Esophagus (tissue), 2 donors: ENCODE results near the gene ZKSCAN3. TPM values are rescaled to one million over a fixed set of nuclear protein-coding genes. Genes with fewer than 3 reads are reported as not detected.
"Not testable (repeated sequence)": the region's sequence is repeated elsewhere in the genome, so short reads cannot be mapped to it uniquely, and the experiment has no call there.

Source experiments
- H3K27ac ChIP-seq, 2 donors: one replicate each; pipeline ENCODE4 v1.5.1; 2013; ENCODE audit warnings: low read depth in 2 of 2, mild to moderate bottlenecking in 2 of 2, inconsistent platforms in 1 of 2, low read length in 1 of 2, moderate library complexity in 1 of 2
- H3K27me3 ChIP-seq, 2 donors: one replicate each; pipeline ENCODE4 v1.6.1; 2013; ENCODE audit warnings: low read length in 2 of 2, control low read depth in 1 of 2, mild to moderate bottlenecking in 1 of 2; ENCODE audit not compliant: insufficient read depth in 2 of 2, control insufficient read depth in 1 of 2
- H3K36me3 ChIP-seq, 2 donors: one replicate each; pipeline ENCODE4 v1.6.1; 2013; ENCODE audit warnings: low read length in 1 of 2; ENCODE audit not compliant: control insufficient read depth in 2 of 2, insufficient read depth in 2 of 2
- H3K4me1 ChIP-seq, 2 donors: one replicate each; pipeline ENCODE4 v1.6.1; 2013; ENCODE audit warnings: low read length in 1 of 2; ENCODE audit not compliant: control insufficient read depth in 2 of 2, insufficient read depth in 2 of 2
- H3K4me3 ChIP-seq, 2 donors: one replicate each; pipeline ENCODE4 v1.5.1; 2013; ENCODE audit warnings: low read length in 2 of 2, mild to moderate bottlenecking in 2 of 2, low read depth in 1 of 2, moderate library complexity in 1 of 2
- H3K9me3 ChIP-seq, 2 donors: one replicate each; pipeline ENCODE4 v1.6.1; 2013; ENCODE audit warnings: mild to moderate bottlenecking in 2 of 2, low read depth in 1 of 2, low read length in 1 of 2, moderate library complexity in 1 of 2; ENCODE audit not compliant: control insufficient read depth in 2 of 2, insufficient read depth in 1 of 2
- WGBS, 2 donors: extraction: QIAGEN DNeasy Blood & Tissue Kit; methylation state at CpG; one replicate each; pipeline ENCODE4 v1.1.7; 2013; 5-methylcytosine and 5-hydroxymethylcytosine counted together
- polyA plus RNA-seq, 2 donors: library from polyadenylated mRNA; stranded (reverse); fragments of 200-250 nt; gene quantifications; one replicate each; pipeline ENCODE4 v1.2.3, GENCODE V29; 2013
- donor health status: healthy with polysubstance abuse.
- donor health status: Bipolar disorder and iron deficiency.

ZKSCAN3 gene
- 1 to 10 TPM in 1 of 2 donors, under 1 TPM in 1; 0.84 to 1.3 TPM for polyA plus RNA-seq

DNA sequence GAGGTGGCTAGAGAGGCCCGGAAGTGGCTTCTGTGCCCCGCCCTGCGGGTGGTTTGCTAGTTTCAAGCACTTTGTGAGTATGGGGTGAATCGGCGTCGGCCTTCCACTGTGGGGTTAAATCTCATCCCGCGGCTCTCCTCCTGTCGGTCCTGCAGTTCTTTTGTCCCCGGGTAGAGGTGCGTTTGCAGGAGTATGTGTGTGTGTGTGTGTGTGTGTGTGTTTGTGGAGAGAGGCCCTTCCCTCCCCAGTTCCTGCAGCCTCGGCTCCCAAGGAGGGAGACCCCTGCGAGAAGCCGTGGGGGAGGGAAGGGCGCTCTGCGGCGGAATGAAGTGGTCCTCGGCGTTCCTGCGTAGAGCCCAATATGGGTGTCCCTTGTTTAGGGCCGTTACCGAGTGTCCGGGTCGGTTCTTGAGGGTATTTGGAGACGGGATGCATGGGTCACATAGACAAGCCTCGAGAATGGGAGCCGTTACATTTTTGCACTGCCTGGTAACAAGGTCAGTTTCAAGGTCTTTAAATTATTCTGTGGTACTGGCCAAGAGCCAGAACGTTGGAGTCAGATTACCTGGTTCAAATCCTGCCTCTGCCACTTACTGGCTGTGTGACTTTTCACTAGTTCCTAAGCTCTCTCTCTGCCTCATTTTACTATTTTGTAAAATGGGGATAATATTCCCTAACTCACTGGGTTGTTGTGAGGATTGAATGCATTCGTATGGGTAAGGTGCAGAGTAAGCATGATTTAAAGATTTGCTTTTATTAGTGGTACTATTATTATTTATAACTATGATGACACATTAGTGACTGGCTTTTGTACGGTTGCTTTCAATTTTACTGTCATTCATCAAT, at the start of gene ZKSCAN3:
TSS of gene ZKSCAN3 (plus strand) at position 56 of the 846 bp plus-strand sequence. CDS start 9,640 bp downstream, outside the sequence.
- peaks cover 0 to 6% of the 10 kb centered on the region in 2 donors for H3K4me1 ChIP-seq
- H3K27ac ChIP-seq, result peak within 1 kb of the TSS; percentile 83 to 90
- 1% methylated on average over 30 of the region's 30 CpGs for WGBS, 2 donors

DNA sequence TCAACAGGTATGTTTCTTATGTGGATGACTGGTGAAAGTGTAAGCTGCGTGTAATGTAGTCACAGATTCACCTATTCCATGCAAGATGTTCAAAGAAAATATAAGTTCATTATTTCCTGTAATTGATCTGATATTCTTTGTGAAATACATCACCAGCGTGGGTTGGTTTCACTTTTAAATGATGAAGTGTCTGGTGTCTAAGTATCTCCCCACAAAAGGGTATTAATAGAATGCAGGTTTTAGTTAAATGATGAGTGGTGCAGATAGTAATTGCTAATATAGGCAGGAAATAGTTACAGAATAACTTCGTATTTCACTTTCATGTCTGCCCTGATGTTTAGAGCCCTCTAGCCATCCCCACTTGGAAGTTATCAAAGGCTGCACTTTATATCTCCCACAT, 46.2 kb upstream of the ZKSCAN3 start:
- WGBS, 2 donors, result 79 to 84% methylated on average over 3 of the region's 3 CpGs
- H3K4me3 ChIP-seq, result no peak overlapping the region
- H3K4me1 ChIP-seq, result no peaks in the 10 kb centered on the region

More for the DNA sequence above, at the start of gene ZKSCAN3:
- Histone ChIP-seq H3K27me3 (no peaks in the 10 kb centered on the region), H3K4me3 (peak within 1 kb of the TSS; percentile 71 to 99), H3K9me3 (no peaks in the 10 kb centered on the region), H3K36me3 (no peaks in the 10 kb centered on the region)

DNA sequence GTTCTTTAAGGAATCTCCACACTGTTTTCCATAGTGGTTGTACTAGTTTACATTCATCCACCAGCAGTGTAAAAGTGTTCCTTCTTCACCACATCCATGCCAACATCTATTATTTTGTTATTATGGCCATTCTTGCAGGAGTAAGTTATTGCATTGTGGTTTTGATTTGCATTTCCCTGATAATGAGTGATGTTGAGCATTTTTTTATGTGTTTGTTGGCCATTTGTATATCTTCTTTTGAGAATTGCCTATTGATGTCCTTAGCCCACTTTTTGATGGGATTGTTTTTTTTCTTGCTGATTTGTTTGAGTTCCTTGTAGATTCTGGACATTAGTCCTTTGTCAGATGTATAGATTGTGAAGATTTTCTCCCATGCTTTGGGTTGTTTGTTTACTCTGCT, 43.4 kb upstream of the ZKSCAN3 start:
- H3K27me3 ChIP-seq, H3K36me3 ChIP-seq, H3K4me3 ChIP-seq, H3K27ac ChIP-seq, H3K4me1 ChIP-seq, H3K9me3 ChIP-seq: not testable (repeated sequence)

More for the DNA sequence above, 46.2 kb upstream of the ZKSCAN3 start:
- Histone ChIP-seq H3K36me3 (no peaks in the 10 kb centered on the region), H3K9me3 (no peaks in the 10 kb centered on the region), H3K27me3 (no peaks in the 10 kb centered on the region), H3K27ac (no peak overlapping the region)

DNA sequence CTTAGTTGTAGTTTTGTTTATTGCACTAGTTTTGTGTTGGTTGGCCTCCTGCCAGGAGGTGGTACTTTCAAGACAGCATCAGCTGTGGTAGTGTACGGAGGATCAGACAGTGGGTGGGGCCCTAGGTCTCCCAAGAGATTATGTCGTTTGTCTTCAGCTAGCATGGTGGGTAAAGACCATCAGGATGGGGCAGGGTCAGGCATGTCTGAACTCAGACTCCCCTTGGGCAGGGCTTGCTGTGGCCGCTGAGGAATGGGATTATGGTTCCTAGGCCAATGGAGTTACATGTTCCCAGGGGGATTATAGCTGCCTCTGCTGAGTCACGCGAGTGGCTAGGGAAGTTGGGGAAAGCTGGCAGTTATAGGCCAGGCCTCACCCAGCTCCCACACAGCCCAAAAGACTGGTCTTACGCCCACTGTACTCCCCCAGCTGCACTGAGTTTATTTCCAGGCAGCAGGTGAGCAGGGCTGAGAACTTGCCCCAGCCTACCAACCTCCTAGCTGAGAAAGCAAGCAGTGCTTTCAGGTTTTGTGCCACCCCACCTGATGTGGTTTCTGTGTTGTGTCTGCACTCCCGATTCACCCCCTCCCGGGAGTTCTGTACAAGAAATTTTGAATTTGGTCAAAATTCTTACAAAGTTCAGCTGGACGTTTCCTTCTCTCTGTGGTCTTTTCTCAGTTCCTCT, 38.5 kb upstream of the ZKSCAN3 start:
- H3K4me1 ChIP-seq, result no peaks in the 10 kb centered on the region

DNA sequence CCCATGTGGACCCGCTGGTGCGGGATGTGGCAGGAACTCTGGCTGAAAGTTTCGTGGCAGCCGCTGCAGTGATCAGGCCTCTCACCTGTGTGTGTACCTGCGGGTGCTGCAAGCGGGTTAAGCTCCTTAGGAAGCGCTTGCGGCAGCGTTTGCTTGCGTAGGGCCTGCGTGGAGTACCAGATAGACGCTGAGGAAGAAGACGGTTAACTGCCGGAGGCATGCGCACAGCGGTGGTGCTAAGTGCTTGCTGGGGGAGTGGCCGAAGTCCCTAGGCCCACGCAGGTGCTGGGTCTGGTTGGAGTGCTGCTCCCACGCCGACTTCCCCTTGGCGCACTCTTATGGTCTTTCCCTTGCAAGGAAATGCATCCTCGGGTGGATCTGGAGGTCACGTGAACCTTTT, 36.8 kb upstream of the ZKSCAN3 start:
- Histone ChIP-seq H3K4me1 (no peaks in the 10 kb centered on the region), H3K36me3 (peaks cover 0 to 3% of the 10 kb centered on the region in 2 donors), H3K9me3 (peaks cover 0 to 5% of the 10 kb centered on the region in 2 donors), H3K27me3 (no peaks in the 10 kb centered on the region), H3K27ac (no peak overlapping the region), H3K4me3 (no peak overlapping the region)
- 86 to 88% methylated on average over 23 of the region's 23 CpGs for WGBS, 2 donors

More for the DNA sequence above, 38.5 kb upstream of the ZKSCAN3 start:
- no peak overlapping the region for H3K27ac ChIP-seq
- H3K27me3 ChIP-seq, result no peaks in the 10 kb centered on the region
- H3K9me3 ChIP-seq, result peaks cover 0 to 5% of the 10 kb centered on the region in 2 donors
- no peak overlapping the region for H3K4me3 ChIP-seq
- H3K36me3 ChIP-seq, result peaks cover 0 to 3% of the 10 kb centered on the region in 2 donors
- WGBS, 2 donors, result 74 to 76% methylated on average over 9 of the region's 9 CpGs

DNA sequence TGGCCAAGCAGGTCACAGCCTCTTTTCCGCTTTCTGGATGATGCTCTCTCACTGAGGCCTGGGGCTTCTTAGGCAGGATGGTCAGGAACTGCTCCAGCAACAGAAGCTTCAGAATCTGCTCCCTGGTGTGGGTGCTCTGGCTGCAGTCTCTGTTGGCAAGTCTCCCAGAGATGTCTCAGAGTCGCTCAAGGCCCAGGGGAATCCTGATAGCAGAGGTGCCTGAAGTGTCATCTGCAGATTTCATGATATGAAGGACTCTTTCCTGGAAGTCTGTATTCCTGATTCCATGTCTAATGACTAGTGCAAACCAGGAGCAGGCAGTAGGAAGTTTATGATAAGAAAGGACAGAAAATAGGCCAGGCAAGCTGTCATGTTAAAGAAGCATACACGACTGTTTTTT, 34.1 kb upstream of the ZKSCAN3 start:
- Histone ChIP-seq H3K4me1 (no peaks in the 10 kb centered on the region), H3K36me3 (peaks cover 0 to 3% of the 10 kb centered on the region in 2 donors), H3K27ac (no peak overlapping the region), H3K27me3 (no peaks in the 10 kb centered on the region), H3K4me3 (no peak overlapping the region), H3K9me3 (peaks cover 0 to 7% of the 10 kb centered on the region in 2 donors)
- WGBS, 2 donors, result 78 to 85% methylated on average over 3 of the region's 3 CpGs

DNA sequence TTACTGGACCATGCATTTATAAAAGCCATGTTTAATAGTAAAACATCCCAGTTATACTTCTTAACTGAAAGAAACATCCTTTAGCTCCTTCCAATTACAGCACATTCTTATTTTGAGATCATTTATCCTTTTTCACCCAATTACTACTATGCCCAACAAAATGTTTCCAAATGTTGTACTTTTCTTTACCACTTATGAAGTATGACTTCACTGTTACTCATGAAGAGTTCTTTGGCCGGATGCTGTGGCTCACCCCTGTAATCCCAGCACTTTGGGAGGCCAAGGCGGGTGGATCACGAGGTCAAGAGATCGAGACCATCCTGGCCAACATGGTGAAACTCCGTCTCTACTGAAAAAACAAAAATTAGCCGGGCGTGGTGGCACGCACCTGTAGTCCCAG, 31.9 kb upstream of the ZKSCAN3 start:
- not testable (repeated sequence) for H3K27ac ChIP-seq, H3K4me3 ChIP-seq, H3K27me3 ChIP-seq, H3K9me3 ChIP-seq, H3K4me1 ChIP-seq, H3K36me3 ChIP-seq
- 93 to 94% methylated on average over 8 of the region's 8 CpGs for WGBS, 2 donors

DNA sequence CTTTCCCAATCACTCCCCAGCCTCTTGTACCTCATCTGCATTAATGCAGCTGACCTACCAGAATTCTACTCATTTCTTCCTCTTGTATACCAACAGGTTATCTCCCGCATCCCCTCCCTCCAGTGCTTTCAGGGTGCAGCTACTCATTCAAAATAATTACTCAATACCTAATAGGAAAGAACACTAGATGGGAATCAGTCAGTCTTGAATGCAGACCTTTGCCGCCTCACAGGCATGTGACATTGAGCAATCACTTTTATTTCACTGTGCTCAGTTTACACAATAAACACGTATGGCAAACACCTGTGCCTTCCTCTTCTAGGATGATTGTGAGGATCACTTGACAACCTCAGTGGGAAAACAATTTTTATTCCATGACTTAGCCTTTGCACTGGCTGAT, 27.1 kb upstream of the ZKSCAN3 start:
- H3K36me3 ChIP-seq, result peaks cover 7 to 17% of the 10 kb centered on the region in 2 donors
- H3K4me3 ChIP-seq, result no peak overlapping the region
- no peaks in the 10 kb centered on the region for H3K4me1 ChIP-seq
- H3K27ac ChIP-seq, result no peak overlapping the region
- peaks cover 5 to 19% of the 10 kb centered on the region in 2 donors for H3K9me3 ChIP-seq
- H3K27me3 ChIP-seq, result no peaks in the 10 kb centered on the region
- WGBS, 2 donors, result 81 to 87% methylated on average over 3 of the region's 3 CpGs

DNA sequence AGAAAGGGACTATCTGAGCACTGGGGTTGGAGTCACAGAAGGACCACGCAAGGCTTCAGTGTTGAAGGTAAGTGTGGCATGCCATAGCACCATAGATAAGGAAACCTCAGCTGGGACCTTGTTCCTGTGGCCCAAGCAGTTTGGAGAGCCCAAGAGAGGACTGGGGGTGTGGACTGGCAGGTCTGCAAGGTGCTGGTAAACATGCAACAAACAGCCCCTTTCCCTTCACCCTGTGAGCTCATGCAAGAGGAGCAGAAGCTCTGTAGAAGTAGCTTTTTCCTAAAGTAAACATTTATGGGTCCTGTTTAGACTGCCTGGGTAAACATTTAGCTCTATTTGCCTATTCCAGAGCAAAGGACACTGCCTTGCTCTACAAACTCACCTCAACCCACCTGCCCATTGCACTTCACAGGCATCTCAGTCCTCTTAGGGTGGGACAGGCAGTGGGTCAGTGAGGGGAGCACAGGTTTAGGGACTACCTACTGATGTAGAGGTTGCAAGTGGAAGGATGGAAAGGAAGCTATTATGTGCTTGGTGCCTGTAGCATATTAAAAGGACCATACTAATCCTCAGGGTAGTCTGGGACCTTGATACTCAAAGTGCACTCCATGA, 25.8 kb upstream of the ZKSCAN3 start:
- H3K36me3 ChIP-seq, result peaks cover 7 to 17% of the 10 kb centered on the region in 2 donors
- no peak overlapping the region for H3K4me3 ChIP-seq
- no peak overlapping the region for H3K27ac ChIP-seq
- 94 to 97% methylated on average over 1 of the region's 1 CpG for WGBS, 2 donors
- H3K27me3 ChIP-seq, result no peaks in the 10 kb centered on the region
- no peaks in the 10 kb centered on the region for H3K4me1 ChIP-seq
- H3K9me3 ChIP-seq, result peaks cover 5 to 19% of the 10 kb centered on the region in 2 donors
